Hematopoietic multipotent progenitor cell treated with erythropoietin and hydrocortisone succinate and interleukin-3 and kit ligand, for 17 days (in vitro differentiated cells): ENCODE results near the gene TMEM150B.

Experiments
- DNase-seq: peaks from one replicate; pipeline ENCODE4 v3.0.0-alpha.2; 2015; ENCODE audit warnings: low spot score

Gene TMEM150B

DNA sequence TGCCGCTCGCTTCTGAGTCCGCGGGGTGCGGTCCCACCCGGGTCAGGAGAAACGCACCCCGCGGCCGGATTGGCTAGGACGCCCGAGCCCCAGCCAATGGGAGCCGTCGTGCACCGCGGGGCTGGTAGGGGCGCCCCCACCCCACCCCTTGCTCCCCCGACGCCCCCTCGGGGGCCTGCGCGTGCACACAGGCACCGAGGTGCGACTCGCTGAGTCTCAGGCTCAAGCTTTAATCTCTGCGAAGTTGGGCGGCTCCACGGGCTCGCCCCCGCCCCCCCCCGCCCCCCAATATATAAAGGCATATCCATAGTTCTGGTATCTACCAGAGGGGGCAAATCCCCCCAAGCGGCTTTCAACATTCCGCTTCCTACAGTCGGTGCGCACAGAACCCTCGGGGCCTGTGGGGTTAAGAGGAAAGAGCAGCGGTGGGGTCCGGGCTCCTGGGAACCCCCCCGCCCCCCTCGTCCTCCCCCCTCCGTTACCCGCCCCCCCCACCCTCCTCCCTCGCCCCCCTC is 29.6 kb upstream of the TMEM150B start, which contains the start of gene COX6B2:
Gene COX6B2, minus strand, starts transcription at position 22 of the 515 bp plus-strand sequence. CDS start 198 bp downstream, outside the sequence.
- DNase-seq: peak; percentile 54

- DNase-seq: peak; percentile 65
Measured at GRCh38 chr19:55353803-55354697, 28.9 kb upstream of the TMEM150B start.

GRCh38 chr19:55353356-55353802 is 28.2 kb upstream of the TMEM150B start:
- DNase-seq: no peak

DNA sequence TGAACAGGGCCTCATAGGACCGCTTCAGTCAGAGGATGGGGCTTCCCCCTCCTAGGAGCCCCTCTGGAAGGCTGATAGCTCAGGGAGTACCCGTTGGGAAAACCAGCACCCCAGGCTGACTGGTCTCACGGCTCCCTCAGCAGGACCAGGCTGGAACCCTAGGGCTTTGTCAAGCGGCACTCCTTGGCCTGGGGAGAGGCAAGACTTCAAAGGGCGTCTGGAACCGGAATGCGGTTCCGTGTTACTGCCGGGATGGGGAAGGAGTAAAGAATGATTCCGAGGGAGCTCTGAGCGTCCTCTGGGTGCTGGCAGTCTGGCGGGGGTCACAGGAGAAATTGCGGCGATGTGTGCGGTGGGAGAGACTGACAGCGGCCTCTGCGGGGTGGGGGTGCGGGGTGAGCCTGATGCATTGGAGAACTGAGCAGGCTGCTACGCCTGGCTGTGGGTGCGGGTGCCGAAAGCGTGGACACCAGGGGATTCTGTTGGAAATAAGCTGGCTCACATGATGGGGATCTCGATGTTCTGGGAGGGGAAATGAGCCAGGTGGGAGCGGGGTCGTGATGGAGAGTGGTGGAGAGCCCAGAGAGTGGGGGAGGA is 27.5 kb upstream of the TMEM150B start:
- DNase-seq: no peak

DNA sequence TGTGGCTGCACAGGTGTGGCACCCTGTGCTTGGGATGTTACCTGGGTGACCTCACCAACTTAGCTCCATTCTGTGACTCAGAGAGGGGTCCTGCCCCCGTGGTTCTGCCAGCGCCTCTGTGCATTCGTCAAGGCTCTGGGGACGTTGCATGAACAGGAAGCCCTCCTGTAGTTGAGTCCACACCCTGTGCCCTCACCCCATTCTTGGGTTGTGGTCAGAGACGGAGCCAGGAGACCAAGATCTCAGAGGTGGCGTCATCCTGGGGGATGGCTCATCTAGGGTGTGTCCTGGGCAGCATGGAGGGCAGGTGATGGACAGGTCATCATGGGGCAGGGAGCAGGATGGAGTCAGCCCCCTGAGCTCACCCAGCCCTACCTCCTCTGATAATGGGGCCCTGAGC is 26.9 kb upstream of the TMEM150B start:
- DNase-seq: no peak

- DNase-seq: no peak
Measured at GRCh38 chr19:55350620-55351315, 25.6 kb upstream of the TMEM150B start.

DNA sequence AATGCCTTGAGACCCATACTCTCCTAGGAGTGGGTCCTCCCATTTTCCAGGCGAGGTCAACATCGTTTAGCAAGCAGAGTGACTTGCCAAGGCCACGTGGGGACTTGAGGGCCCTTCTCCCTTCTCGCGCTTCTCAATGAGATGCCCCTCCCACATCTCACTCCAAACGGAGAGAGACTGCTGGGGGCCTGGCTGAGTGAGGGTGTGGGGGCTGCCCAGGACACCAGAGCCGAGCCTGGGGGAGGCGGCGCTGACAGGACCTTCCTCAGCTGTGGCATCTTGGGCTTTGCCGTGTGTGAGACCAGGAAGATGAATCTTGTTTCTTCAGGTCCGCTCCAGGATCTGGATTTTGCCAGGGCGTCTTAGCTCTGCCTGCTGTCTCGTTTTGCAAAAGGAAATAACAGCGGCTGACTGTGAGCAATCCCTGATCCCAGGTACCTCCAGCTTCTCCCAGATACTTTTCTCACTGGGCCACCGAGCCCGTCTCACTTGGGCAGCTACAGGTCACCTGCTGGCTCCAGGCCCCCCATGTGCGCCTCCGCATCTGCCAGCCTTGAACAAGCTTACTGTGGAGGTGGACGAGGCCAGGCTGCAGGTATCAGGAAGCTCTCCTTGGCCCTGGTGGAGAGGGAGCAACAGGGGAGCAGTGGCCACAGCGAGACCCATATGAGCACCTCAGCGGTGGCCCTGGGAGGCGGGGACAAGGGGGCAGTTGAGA is 23.3 kb upstream of the TMEM150B start:
- DNase-seq: no peak

DNA sequence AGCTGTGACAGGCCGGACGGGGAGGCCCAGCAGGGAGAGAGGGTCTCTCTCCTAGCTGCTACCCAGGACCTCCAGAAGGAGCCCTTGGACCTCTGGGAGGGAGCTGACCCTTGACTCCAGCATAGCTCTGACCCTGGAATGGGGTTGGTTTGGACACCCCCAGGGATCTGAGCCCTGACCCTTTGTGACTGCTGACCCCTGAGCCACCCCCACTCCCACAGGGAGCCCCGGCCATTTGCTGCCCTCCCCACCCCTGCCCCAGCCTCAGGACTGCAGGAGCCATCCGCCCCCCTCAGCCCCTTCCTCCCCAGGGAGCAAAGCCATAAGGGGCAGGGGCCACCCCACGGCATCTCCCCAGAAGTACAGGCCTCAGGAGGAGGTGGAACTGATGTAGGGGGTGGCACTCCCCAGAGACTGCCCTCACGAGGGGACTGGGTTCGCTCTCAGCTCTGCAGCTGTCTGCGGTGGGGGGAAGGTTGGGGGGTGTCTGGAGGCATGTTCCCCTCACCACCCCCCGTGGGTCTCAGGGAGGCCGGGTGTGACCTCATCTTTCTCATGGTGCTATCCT is 22.4 kb upstream of the TMEM150B start:
- no peak for DNase-seq

- no peak for DNase-seq
Measured at GRCh38 chr19:55346725-55347441, 21.7 kb upstream of the TMEM150B start.

GRCh38 chr19:55345818-55346724 is 20.9 kb upstream of the TMEM150B start:
- DNase-seq: peak; percentile 79

DNA sequence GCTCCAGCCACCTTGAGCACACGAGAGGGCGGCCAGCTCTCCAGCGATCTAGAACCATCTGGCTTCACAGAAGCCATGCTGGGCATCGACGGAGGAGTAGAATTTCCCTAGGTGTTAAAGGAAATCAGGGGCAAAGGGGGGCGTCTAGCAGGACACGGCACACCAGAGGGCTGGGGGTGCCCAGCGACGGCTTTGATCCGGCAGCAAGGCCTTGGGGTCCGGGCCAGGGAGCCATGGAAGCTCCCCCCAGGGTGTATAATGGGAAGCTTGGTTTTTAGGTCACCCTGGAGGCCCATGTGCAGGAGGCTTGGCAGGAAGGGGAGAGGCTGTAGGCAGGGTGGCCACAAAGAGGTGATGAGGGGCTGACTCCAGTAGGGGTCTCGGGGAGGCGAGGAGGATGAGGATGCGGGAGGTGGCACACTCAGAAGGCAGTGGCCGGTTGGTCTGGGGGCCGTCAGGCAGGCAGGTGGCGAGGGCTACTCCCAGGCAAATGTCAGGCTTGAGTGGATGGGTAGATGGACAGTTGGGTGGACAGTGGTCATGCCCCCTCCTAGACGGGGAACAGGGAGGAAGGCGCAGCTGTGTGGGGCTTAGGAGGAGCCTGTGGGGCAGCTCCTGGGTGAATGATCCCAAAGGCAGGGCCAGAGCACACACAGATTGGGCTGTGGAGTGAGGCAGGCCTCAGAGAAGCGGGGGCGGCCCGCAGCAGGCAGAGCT is 20.1 kb upstream of the TMEM150B start:
- no peak for DNase-seq

GRCh38 chr19:55344444-55344843 is 19.3 kb upstream of the TMEM150B start:
- DNase-seq: no peak

- no peak for DNase-seq
Measured at GRCh38 chr19:55341595-55342531, 16.7 kb upstream of the TMEM150B start.

GRCh38 chr19:55341171-55341588 is 16.0 kb upstream of the TMEM150B start:
- peak; percentile 63 for DNase-seq

DNA sequence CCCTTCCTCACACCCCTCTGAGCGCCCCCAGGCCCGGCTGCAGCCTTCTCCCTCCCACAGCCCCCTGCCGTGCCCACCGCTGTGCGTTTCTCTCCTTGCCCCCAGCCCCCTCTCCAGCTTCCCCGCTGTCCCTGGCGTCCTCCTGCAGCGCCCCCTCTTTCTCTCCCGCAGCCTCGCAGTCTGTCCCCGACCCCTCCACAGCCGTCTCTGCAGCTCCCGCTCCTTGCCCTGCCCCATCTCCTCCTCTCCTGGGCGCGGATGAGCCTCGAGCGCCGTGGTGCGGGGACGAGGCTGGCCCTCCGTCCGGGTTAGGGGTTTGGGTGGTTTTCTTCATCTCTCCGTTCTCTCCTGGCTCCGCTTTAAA is 15.6 kb upstream of the TMEM150B start:
- peak; percentile 19 for DNase-seq

DNA sequence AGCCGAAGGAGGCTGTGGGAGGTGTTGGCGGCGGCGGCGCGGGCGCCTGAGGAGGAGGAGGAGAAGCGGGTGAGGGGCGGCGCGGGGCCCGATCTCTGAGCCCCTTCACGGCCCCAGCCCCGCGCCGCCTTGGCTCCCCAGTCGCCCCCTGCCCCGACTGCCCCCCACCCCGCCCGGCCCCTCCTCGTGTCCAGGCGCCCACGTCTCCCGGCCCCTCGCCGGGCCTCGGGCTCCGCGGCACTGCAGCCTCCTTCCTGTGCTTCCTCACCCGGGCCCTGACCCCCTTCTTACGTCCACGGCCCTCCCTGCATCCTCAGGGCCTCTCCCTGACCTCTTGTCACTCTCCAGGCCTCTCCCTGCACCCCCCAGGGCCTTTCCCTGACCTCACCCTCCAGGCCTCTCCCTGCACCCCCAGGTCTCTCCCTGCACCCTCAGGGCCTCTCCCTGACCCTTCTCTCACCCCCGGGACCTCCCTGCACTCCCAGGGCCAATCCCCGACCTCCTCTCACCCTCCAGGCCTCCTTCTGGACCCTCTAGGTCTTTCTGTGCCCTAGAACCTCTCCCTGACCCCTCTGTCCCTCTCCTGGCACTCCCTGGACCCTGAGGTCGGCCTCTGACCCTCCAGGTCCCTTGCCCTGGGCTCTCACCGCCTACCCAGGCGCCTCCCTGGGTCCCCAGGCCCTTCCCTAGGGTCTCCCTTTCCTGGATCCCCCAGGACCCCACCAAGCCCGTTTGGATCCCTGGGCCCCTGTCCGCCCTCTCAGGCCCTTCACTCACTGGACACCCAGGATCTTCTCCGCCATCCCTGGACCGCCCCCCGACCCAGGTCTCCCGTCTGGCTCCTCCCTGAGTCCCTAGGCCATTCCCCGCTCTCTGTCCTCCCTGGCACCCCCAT is 15.0 kb upstream of the TMEM150B start:
- DNase-seq: no peak
